ENCODE measurements around the gene SYP. TPM values are rescaled to one million over a fixed set of nuclear protein-coding genes. Genes with fewer than 3 reads are reported as not detected.

Gene SYP
- total and polyA plus RNA-seq, 2 donors (not counting 1 experiment from before 2014, with no cell fraction given): 1.2 to 1.6 TPM

DNA sequence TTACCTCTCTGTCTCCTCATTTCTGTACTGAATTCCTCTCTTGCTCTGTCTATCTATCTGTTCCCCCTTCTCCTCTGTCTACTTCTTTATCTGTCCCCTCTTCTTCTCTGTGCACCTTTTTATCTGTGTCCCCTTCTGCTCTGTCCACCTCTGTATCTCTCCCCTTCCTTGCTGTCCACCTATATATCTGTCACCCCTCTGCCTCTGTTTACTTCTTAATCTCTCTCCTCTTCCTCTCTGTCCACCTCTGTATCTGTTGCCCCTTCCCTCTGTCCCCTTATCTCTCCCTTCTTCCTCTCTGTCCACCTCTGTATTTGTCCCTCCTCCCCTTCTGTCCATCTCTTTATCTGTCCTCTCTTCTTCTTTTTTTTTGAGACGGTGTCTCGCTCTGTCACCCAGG is 44.2 kb upstream of the SYP start:
- Histone ChIP-seq H3K36me3 (replicated peaks in 1 of 2; ENCODE audit: control extremely low read depth in 1 of 2, control insufficient read depth in 1 of 2, extremely low read depth in 1 of 2, insufficient read depth in 2 of 2, low read length in 1 of 2) (peaks cover 0 to 38% of the 10 kb centered on the region in 2 experiments), H3K4me1 (ENCODE audit: control insufficient read depth in 2 of 2, insufficient read depth in 2 of 2, low read length in 2 of 2) (no peaks in the 10 kb centered on the region), H4K20me1 (ENCODE audit: control insufficient read depth, insufficient read depth, low read length, poor library complexity, severe bottlenecking) (no peaks in the 10 kb centered on the region), H3K9me3 (ENCODE audit: control extremely low read depth in 1 of 3, control insufficient read depth in 2 of 3, insufficient read depth in 1 of 3, low read length in 2 of 3) (no peaks in the 10 kb centered on the region), H3K4me3 (ENCODE audit: control extremely low read depth in 1 of 5, extremely low read depth in 1 of 5, insufficient read depth in 1 of 5, low read depth in 2 of 5, low read length in 4 of 5) (no peak overlapping the region), H3K9ac (ENCODE audit: low read length) (no peak overlapping the region), H3K79me2 (ENCODE audit: control insufficient read depth, insufficient read depth, low read length) (peaks cover 7% of the 10 kb centered on the region), H2AFZ (ENCODE audit: insufficient read depth, low read depth, low read length, poor library complexity, severe bottlenecking) (no peak overlapping the region), H3K4me2 (replicated peaks; ENCODE audit: low read depth, low read length, poor library complexity, severe bottlenecking) (no peak overlapping the region), H3K27ac (ENCODE audit: low read length in 2 of 2) (no peak overlapping the region), H3K27me3 (replicated peaks in 1 of 4; ENCODE audit: control extremely low read depth in 1 of 4, control insufficient read depth in 3 of 4, insufficient read depth in 4 of 4, low read length in 3 of 4) (no peaks in the 10 kb centered on the region)
- H3K4me1 Mint-ChIP-seq: peaks cover 4% of the 10 kb centered on the region
- no peak for TF ChIP-seq EZH2 (IDR thresholded peaks at IDR 0.05; ENCODE audit: borderline replicate concordance, insufficient read depth, low read depth, low read length, poor library complexity, severe bottlenecking)
- TF ChIP-seq, protein P1, sequence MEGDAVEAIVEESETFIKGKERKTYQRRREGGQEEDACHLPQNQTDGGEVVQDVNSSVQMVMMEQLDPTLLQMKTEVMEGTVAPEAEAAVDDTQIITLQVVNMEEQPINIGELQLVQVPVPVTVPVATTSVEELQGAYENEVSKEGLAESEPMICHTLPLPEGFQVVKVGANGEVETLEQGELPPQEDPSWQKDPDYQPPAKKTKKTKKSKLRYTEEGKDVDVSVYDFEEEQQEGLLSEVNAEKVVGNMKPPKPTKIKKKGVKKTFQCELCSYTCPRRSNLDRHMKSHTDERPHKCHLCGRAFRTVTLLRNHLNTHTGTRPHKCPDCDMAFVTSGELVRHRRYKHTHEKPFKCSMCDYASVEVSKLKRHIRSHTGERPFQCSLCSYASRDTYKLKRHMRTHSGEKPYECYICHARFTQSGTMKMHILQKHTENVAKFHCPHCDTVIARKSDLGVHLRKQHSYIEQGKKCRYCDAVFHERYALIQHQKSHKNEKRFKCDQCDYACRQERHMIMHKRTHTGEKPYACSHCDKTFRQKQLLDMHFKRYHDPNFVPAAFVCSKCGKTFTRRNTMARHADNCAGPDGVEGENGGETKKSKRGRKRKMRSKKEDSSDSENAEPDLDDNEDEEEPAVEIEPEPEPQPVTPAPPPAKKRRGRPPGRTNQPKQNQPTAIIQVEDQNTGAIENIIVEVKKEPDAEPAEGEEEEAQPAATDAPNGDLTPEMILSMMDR (IDR thresholded peaks at IDR 0.05): no peak
- no peak for DNase-seq
- WGBS (ENCODE audit: insufficient coverage): no CpG with 5 or more reads among the region's 2 CpGs
- no peak for ATAC-seq (ENCODE audit: low read depth)
- ChIA-PET POLR2A (no interaction called here), CTCF (no interaction called here)
- H3K9me3 Mint-ChIP-seq (ENCODE audit: insufficient read depth): no peaks in the 10 kb centered on the region
- no peak overlapping the region for H3K4me3 Mint-ChIP-seq
- no peak overlapping the region for H3K27ac Mint-ChIP-seq
- intact Hi-C loops (cut with micrococcal nuclease): no loop called here
- no peaks in the 10 kb centered on the region for H3K27me3 Mint-ChIP-seq

DNA sequence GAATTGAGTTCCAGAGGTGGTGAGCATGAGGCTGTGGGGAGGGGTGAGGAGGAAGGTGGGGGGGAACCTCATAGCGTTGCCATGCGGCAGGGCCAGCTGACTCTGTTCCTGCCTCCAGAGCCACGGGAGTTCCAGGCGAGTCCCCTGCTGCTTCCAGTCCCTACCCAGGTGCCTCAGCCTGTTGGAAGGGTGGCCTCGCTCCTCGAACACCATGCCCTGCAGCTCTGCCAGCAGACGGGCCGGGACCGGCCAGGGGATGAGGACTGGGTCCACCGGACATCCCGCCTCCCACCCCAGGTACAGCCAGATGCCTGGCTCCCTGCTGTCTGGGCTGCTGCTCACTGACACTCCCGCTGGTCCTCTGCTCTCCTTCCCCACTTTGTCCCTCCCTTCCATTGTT is 43.2 kb upstream of the SYP start:
- CTCF ChIA-PET: no interaction called here
- H3K4me1 Mint-ChIP-seq: peaks cover 4% of the 10 kb centered on the region
- ATAC-seq (ENCODE audit: low read depth): no peak

More for the DNA sequence above, 43.2 kb upstream of the SYP start:
- Mint-ChIP-seq H3K27me3 (no peaks in the 10 kb centered on the region), H3K4me3 (no peak overlapping the region), H3K9me3 (ENCODE audit: insufficient read depth) (no peaks in the 10 kb centered on the region), H3K27ac (no peak overlapping the region)
- H3K27me3 ChIP-seq (replicated peaks in 1 of 4; ENCODE audit: control extremely low read depth in 1 of 4, control insufficient read depth in 3 of 4, insufficient read depth in 4 of 4, low read length in 3 of 4): no peaks in the 10 kb centered on the region
- DNase-seq: no peak
- WGBS (ENCODE audit: insufficient coverage): over 99% methylated on average over 11 of the region's 12 CpGs
- no peak overlapping the region for H3K4me3 ChIP-seq (ENCODE audit: control extremely low read depth in 1 of 5, extremely low read depth in 1 of 5, insufficient read depth in 1 of 5, low read depth in 2 of 5, low read length in 4 of 5)
- no peaks in the 10 kb centered on the region for H4K20me1 ChIP-seq (ENCODE audit: control insufficient read depth, insufficient read depth, low read length, poor library complexity, severe bottlenecking)
- H2AFZ ChIP-seq (ENCODE audit: insufficient read depth, low read depth, low read length, poor library complexity, severe bottlenecking): no peak overlapping the region
- no peak overlapping the region for H3K4me2 ChIP-seq (replicated peaks; ENCODE audit: low read depth, low read length, poor library complexity, severe bottlenecking)
- TF ChIP-seq, protein P1 (IDR thresholded peaks at IDR 0.05): no peak
- no peak for TF ChIP-seq EZH2 (IDR thresholded peaks at IDR 0.05; ENCODE audit: borderline replicate concordance, insufficient read depth, low read depth, low read length, poor library complexity, severe bottlenecking)
- peaks cover 8% of the 10 kb centered on the region for H3K79me2 ChIP-seq (ENCODE audit: control insufficient read depth, insufficient read depth, low read length)
- H3K9me3 ChIP-seq (ENCODE audit: control extremely low read depth in 1 of 3, control insufficient read depth in 2 of 3, insufficient read depth in 1 of 3, low read length in 2 of 3): no peaks in the 10 kb centered on the region
- intact Hi-C loops (cut with micrococcal nuclease): no loop called here
- peaks cover 0 to 38% of the 10 kb centered on the region in 2 experiments for H3K36me3 ChIP-seq (replicated peaks in 1 of 2; ENCODE audit: control extremely low read depth in 1 of 2, control insufficient read depth in 1 of 2, extremely low read depth in 1 of 2, insufficient read depth in 2 of 2, low read length in 1 of 2)
- no peak overlapping the region for H3K27ac ChIP-seq (ENCODE audit: low read length in 2 of 2)
- H3K9ac ChIP-seq (ENCODE audit: low read length): no peak overlapping the region
- H3K4me1 ChIP-seq (ENCODE audit: control insufficient read depth in 2 of 2, insufficient read depth in 2 of 2, low read length in 2 of 2): no peaks in the 10 kb centered on the region
- POLR2A ChIA-PET: no interaction called here

All from B cell (primary cell).